GM19455 (cell line): Measurements from ENCODE around the gene CRYGB.
"Not testable (repeated sequence)": the region's sequence is repeated elsewhere in the genome, so short reads cannot be mapped to it uniquely, and the experiment has no call there.

Experiments used
- ATAC-seq: cut with Tn5 transposase; IDR thresholded peaks from one replicate; pipeline ENCODE4 v1.9.1; 2021; ENCODE audit not compliant: unreplicated experiment

The CRYGB gene

DNA sequence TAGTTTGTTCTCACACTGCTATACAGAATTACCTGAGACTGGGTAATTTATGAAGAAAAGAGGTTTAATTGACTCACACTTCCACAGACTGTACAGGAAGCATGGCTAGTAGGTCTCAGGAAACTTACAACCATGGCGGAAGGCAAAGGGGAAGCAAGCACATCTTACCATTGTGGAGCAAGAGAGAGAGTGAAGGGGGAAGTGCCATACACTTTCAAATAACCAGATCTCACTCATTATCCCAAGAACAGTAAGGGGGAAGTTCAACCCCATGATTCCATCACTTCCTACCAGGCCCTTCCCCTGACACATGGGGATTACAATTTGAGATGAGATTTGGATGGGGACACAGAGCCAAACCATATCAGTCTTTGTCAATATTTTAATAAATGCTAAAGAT lies 5.0 kb upstream of the CRYGB start:
- no peak for ATAC-seq

DNA sequence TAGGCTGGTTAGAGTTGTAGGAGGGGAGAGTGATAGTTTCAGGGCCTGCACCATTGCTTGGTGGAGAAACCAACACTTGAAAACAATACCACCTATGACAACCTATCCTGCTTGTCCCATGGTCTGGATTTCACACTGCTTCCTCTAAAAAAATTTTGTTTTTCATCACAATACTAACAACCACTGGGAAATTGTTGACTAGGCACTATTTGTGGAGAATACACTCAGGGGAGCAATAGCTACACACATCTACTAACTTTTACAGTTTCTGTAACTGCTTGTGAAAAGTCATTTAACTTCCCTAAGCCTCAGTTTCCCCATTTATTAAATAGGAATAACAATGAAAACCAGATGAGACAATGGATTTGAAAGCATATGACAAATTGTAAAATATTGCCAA lies 4.1 kb upstream of the CRYGB start:
- ATAC-seq: no peak

DNA sequence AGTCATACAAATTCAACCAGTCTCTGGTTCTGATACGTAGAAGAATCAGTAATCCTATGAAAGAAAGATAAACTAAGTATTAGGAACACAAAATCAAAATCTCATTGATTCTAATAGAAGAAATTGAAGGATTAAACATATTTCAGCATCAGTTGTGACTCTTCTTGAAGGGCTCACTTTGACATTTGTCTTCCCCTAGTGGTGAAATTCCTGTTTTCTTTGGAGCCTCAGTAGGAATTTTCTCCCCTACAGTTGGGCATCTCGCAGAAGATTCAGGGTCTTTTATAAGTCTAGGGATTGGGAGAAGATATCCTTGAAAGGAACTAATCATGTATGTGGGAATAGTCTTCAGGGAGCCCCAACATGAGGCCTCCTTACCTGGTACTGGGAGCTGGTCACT lies 2.8 kb upstream of the CRYGB start:
- ATAC-seq: no peak

DNA sequence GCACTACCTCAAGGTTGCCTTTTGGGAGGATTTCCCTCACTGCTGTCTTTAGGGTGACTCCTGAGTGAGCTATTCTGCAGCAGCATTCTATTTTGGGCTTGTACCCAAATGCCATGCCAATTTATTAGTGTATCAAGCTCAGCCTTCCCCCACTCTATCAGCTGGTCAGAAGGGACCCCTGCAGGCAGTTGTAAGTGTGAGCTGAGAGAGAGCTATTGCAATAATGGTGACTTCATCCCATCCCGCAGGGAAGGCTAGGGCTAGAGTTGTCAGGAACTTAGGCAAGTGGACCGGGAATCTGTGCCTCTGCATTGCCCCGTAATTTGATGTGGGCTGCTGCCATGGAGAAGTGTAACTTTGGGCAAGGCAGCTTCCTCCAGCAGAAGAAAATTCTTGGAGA lies 1.8 kb upstream of the CRYGB start:
- ATAC-seq: no peak

DNA sequence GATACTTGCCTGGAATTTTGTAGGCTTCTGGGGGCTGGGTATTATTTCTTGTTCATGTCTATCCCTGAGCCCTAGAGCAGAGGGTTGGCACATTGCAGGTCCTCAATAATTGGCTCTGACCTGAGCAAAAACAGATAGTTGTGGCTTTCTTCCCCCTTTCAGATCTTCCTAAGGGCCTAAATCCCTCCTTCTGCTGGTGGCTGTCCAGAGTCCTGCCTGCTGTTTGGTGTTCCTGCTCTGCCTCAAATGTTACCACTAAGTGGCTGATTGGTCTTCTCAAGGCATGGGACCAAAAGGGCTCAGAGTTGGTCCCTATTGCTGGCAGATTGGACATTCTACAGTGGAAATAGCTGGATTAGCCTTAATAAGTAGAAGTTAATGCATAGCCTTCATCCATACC lies 1.1 kb upstream of the CRYGB start:
- no peak for ATAC-seq

DNA sequence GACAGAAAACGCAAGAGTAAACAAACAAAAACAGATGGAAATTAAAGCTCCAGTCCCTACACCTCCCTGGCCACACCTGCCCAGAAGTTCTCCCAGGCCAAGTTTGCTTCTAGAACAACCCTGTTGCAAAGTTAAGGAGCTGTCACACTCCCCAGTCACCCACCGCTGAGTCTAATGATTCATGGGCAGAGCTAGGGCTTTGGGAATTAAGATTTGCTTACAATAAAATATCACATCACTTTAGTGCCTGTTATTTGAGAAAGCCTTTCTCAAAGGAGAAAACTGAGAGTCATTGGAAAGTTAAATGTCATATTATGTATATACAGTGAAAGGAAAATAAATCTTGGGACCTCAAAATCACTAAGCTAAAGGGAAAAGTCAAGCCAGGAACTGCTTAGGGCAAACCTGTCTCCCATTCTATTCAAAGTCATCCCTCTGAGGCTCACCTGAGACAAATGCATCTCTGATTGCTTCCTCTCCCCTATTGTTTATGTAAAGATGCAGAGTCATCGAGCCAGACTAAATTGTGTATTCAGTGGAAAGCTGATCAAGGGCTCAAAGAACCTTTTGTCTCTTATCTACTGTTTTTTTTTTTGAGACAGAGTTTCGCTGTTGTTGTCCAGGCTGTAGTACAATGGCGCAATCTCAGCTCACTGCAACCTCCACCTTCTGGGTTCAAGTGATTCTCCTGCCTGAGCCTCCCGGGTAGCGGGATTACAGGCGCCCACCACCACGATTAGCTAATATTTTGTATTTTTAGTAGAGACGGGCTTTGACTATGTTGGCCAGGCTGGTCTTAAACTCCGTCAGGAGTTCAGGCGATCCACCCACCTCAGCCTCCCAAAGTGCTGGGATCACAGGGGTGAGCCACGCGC lies 2.8 kb downstream of the CRYGB start:
- no peak for ATAC-seq

DNA sequence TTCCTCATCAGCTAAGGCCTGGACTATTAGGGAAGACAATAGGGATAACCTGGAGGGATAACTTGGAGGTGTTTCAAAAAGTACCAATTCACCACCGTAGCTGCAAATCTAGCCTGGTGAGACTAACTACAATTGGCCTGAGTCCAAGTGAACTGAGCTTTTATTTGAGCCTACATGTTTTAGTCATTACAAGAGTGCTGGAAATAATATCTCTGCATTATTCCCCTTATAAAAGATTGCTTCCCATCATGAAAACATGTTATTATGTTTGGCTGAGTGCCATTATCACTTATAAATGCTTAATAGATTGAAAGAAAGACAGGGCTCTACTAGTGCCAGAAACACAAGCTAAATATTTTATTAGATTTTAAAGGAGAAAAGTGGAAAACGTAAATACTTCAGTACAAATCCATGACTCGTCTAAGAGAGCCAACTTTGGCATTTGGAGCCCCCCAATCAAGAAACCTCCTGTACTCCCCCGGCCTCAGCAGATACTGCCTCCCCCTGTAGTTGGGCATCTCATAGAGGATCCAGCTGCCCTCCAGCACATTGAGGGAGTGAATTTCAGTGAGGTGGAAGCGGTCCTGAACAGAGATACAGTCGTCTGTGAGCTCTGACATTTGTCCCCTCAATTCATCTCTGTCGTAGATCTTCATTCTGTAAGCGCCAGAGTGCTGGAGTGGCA lies 3.6 kb downstream of the CRYGB start:
- ATAC-seq: no peak

DNA sequence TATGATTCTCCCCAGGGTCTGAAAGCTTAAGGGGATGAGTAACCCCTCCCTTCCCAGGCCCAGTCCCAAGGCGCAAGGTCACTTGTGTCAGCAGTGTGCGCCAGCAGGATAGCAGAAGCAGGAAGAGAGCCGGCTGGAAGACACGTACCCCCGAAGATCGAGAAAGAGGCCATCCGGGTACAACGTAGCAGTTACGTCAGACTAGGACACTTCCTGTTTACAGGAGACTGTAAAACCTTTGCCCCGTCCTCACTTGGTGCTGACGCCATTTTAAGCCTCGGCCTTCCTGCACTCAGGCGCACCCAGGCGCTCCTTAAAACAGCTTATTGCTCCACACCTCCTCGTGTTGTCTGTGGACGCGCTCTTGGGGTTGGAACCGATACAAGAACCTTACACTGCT lies 6.5 kb downstream of the CRYGB start:
- no peak for ATAC-seq

DNA sequence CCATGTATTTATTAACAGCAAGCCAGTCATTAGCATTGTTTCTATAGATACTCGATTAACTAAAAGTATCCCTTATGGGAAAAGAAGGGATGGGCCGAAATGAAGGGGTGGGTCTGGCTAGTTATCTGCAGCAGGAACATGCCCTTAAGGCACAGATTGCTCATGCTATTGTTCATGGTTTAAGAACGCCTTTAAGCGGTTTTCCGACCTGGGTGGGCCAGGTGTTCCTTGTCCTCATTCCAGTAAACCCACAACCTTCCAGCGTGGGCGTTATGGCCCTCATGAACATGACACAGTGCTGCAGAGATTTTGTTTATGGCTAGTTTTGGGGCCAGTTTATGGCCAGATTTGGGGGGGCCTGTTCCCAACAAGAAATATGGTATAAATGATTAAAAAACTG lies 7.6 kb downstream of the CRYGB start:
- not testable (repeated sequence) for ATAC-seq

DNA sequence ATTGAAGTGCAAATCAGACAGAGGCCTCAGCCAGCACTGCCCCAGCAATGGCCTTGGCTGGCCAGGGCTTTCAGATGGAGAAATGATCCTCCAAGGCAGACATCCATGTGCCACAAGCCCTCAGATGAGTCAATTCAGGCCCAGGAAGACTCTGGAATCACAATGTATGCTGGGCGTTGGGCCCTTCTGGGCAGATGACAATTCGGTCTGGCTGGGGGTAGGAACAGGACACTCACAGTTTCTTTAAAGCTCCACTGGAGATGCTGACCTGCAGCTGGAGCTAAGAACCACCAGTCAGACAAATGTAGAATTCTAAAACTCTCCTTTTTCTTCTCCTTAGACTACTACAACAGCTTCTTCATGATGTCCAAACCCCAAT lies 9.3 kb downstream of the CRYGB start:
- ATAC-seq: no peak

DNA sequence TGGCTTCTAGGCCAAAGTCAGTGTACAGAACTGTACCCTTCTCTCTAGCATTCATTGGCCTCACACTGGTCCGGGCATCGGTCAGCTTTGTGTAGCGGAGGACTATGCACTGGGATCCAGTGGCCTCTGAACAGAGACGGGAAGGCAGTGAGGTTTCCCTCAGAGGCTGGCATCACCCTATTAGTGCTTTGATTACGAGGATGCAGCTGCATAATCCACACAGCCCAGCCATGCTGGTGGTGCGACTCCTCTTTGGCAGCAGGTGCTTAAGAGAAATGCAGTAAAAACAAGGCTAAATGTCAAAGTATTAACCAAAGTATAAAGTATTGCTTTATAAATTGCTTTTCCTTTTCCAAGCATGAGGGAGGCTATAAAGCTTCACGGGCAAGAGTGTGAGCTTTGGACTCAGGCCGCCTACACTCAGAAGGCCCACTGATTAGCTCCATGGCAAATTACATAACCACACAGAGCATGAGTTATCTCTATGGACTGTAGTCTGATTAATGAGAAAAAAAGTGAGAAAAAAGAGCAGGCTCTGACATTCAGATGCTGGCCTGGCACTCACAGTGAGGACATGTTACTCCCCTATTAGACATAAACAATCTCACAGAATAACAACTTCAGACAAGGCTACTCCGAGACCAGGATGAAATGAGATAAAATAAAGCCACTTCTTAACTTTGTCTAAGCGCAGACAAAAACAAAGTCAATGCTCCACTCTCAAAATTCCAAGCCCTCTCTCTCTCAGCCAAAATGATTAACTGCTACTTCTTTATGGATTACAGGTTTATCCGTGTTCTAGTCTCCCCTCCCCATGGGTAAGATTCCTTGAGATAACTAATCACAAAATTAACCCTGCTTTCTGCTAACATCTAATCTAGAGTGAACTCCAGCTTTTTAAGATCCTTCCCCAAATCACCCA lies 9.9 kb downstream of the CRYGB start:
- no peak for ATAC-seq

DNA sequence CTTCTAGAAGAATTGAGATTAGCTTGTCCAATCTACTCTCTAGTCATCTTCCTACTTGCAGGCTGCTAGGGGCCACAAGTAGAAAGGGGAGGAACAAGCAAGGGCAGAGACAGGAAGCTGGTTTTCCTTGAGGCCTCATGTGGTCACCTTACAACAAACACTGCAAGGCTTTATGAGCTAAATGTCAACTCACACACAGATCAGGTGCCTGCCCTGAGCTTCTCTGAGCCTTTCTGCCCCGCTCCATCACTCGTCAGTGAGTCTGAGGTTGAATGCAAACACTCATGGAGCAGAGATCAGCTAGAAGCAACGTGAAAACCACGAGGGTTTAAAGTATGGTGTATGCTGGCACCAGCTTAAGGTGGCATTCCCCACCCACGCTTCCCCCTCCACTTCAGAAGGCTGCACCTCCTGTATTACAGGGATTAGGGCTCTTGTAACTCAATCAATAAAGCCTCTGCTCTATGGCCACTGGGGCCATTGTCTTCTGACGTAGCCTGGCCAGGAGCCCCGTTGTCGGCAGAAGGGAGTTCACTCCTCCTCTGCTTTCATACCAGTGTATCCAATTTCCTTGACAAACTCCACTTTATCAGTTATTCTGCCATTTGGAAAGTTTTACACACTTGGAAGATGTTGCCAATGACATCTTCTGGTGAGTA lies 10.9 kb downstream of the CRYGB start:
- no peak for ATAC-seq

DNA sequence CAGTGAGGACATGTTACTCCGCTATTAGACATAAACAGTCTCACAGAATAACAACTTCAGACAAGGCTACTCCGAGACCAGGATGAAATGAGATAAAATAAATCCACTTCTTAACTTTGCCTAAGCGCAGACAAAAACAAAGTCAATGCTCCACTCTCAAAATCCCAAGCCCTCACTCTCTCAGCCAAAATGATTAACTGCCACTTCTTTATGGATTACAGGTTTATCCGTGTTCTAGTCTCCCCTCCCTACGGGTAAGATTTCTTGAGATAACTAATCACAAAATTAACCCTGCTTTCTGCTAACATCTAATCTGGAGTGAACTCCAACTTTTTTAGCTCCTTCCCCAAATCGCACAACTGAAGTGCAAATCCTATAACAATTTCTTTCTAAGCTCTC lies 15.2 kb downstream of the CRYGB start:
- no peak for ATAC-seq

DNA sequence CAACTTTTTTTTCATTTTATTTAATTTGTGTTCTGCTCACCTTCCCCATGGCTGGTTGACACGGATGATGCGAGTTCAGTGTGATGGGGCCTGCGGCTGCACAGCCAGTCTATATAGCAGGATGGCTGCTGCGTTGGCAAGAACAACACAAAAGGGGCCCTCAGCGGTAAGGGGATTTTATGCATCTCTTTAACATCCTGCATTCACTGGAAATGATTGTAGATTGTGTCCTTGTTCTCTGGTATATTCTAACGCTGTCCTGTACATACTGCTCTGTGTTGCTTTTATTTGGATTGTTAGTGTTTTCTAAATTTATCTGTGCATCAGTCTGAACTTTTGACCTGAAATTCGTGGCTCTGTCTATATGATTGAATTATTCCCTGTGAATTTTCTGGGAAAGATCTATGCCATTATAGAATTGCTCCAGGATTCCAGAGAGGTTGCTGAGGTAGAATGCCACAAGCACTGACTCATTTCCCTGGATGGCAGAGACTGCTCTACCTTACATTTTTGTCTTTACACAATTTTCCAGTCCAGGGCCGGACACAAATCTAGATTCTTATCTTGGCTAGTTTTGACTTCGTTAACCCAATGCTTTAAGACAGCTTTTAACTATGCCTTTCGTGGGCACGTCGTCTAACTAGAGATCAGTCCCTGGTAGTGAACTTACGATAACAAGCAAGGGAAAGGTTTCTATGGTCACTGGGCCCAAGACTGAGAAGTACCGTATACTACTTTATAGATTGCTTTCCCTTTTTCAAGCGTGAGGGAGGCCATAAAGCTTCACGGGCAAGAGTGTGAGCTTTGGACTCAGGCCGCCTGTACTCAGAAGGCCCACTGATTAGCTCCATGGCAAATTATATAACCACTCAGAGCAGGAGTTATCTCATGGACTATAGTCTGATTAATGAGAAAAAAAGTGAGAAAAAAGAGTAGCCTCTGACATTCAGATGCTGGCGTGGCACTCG lies 15.9 kb downstream of the CRYGB start, which contains the start of gene CRYGC:
Gene CRYGC (minus strand): TSS at position 85 of the 968 bp plus-strand sequence. CDS start 36 bp downstream, at position 49.
- ATAC-seq: no peak

DNA sequence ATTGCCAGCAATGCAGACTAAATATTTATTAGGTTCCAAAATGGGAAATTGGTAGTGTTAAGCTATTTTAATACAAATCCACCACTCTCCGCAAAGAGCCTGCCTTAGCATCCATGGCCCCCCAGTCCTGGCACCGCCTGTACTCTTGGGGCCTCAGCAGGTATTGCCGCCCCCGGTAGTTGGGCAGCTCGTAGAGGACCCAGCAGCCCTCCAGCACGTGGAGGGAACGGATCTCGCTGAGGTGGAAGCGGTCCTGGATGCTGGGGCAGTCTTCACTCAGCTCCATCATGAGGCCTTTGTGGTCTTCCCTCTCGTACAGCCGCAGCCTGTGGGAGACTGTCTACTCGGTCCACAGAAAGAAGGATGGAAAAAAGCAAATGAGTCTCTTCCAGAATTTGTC lies 17.8 kb downstream of the CRYGB start:
- no peak for ATAC-seq

DNA sequence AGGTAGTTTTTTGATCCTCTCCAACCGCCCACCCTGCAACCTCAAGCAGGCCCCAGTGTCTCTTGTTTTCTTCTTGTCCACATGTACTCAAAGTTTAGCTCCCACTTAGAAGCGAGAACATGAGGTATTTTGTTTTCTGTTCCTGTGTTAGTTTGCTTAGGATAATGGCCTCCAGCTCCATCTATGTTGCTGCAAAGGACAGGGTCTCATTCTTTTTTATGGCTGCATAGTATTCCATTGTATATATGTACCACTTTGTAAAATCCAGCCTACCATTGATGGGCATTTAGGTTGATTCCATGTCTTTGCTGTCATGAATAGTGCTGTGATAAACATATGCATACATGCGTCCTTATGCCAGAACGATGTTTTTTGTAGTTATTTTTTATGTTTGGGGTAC lies 18.9 kb downstream of the CRYGB start:
- no peak for ATAC-seq

DNA sequence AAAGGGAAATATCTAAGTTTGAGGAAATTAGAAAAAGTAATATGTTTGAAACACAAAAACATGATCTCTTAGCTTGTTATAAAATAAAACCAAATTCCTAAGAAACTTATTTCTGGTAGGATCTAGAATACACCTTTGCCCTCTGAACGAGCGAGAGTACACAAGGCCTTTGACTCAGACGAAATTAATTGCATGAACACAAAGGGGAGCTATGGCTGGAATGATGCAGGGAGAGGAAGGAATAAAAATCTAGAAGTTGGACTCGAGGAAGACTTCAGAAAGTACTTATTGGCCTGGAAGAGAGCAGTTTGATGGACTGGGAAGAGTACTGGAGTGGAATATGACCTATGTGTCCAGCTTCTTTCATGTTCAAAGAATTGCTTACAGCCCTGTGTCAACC lies 20.7 kb downstream of the CRYGB start:
- ATAC-seq: no peak

DNA sequence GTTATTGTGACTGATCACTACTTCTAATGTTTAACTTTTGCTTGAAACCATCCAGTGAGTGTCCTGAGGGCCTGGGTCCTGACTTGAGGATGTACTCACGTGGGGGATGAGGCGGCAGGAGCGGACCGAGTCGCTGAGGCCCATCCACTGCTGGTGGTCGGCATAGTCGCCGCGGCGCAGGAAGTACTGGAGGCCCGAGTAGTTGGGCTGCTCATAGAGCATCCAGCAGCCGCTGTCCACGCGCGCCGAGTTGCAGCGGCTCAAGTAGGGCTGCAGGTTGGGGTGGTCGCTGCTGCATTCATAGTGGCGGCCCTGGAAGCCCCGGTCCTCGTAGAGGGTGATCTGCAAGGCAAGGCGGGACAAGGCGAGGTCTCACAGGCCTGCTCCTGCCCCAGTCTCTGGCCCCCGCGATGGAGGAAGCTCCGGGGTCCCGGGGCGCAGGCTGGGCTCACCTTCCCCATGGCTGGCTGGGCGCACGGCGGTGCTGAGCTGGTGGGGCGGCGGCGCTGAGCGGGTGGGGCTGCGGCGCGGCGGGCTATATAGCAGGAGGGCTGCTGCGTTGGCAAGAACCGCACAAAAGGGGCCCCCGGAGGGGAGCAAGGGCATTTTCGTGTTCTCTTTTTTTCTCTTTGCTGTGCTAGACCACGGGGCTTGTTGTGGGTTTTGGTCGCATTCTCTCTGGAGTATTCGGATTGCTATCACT lies 21.8 kb downstream of the CRYGB start, which contains the start of gene CRYGD:
Gene CRYGD (minus strand): TSS at position 512 of the 703 bp plus-strand sequence. CDS start 51 bp downstream, at position 461.
- not testable (repeated sequence) for ATAC-seq

DNA sequence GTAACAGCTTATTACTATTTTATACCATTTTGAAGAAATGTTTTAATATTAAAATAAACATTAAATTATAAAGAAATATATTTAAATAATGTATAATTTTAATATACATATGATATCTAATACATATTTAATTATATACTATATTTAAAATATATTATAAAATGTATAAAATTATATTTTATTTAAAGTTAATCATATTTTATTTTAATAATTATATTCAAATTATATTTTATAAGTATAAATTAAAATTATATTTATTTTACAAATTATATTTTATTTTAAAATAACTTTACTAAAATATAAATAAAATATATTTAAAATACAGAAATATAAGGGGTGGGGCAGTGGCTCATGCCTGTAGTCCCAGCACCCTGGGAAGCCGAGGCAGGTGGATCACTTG lies 23.7 kb downstream of the CRYGB start:
- ATAC-seq: no peak
